Right cardiac atrium (tissue), 5 donors: Measurements from ENCODE around the gene RIN3. TPM values are rescaled to one million over a fixed set of nuclear protein-coding genes. Genes with fewer than 3 reads are reported as not detected.

Experiments used
- ATAC-seq, 2 donors: fragments of 200-7000 bp; cut with Tn5 transposase; one replicate each; pipeline versions ENCODE4 v1.8.0 to v1.9.1; 2020; ENCODE audit warnings: moderate library complexity in 2 of 2, mild to moderate bottlenecking in 1 of 2
- DNase-seq, 3 donors: peaks; one replicate each; pipeline ENCODE4 v3.0.0-alpha.2; 2020
- H3K27ac ChIP-seq: one replicate; pipeline ENCODE4 v1.5.1; 2013; ENCODE audit warnings: mild to moderate bottlenecking, low read length, control low read depth, moderate library complexity
- H3K27me3 ChIP-seq: one replicate; pipeline ENCODE4 v1.6.1; 2013; ENCODE audit not compliant: control insufficient read depth, insufficient read depth
- H3K4me1 ChIP-seq: one replicate; pipeline ENCODE4 v1.6.1; 2013; ENCODE audit warnings: low read length; ENCODE audit not compliant: control insufficient read depth, insufficient read depth
- H3K4me3 ChIP-seq: one replicate; pipeline ENCODE4 v1.5.1; 2013; ENCODE audit warnings: low read length, control low read depth
- H3K9me3 ChIP-seq: one replicate; pipeline ENCODE4 v1.6.1; 2013; ENCODE audit warnings: low read length; ENCODE audit not compliant: control insufficient read depth
- WGBS: extraction: QIAGEN DNeasy Blood & Tissue Kit; methylation state at CpG from one replicate; pipeline ENCODE4 v1.1.7; 2013; 5-methylcytosine and 5-hydroxymethylcytosine counted together
- intact Hi-C, 4 donors: fragments of 100-400 bp; cut with DNase I; formaldehyde crosslinking; loops; one replicate each; pipeline versions ENCODE4 v1.11.0 to v1.14.0; 2022 to 2023
- polyA plus RNA-seq: library from polyadenylated mRNA; stranded (reverse); fragments of 200-250 nt; gene quantifications from one replicate; pipeline ENCODE4 v1.2.3, GENCODE V29; 2013
- total RNA-seq, 4 donors: library from RNA; stranded (reverse); fragmentation: NEBNext Ultra II Directional; extraction: Animal tissue kit (Norgen Biotek cat#: 25700); gene quantifications; one replicate each; pipeline ENCODE4 v1.2.1, GENCODE V29; 2021
- donor health status: healthy with polysubstance abuse.
- donor health status: DM: no; HTN: yes; CAD: no.
- donor health status: DM: no; HTN: no; CAD: no.
- donor health status: DM: no; HTN: yes; CAD: no; lungs with severe emphysema.
- donor health status: DM: yes; HTN: yes; CAD: no.

The RIN3 gene
- total and polyA plus RNA-seq, 5 donors = 7.5 to 15.2 (median 14.2) TPM

- Histone ChIP-seq H3K4me3 (no peak overlapping the region), H3K9me3 (no peaks in the 10 kb centered on the region), H3K27ac (no peak overlapping the region), H3K27me3 (no peaks in the 10 kb centered on the region), H3K4me1 (peaks cover 4% of the 10 kb centered on the region)
- 95% methylated on average over 2 of the region's 2 CpGs for WGBS
- no peak for DNase-seq
- intact Hi-C loops = no loop called here
- ATAC-seq = no peak
Observed at GRCh38 chr14:92510972-92511371, 2.6 kb upstream of the RIN3 start.

GRCh38 chr14:92511453-92512238 is 1.9 kb upstream of the RIN3 start:
- intact Hi-C loops = no loop called here
- H3K9me3 ChIP-seq = no peaks in the 10 kb centered on the region
- no peak overlapping the region for H3K4me3 ChIP-seq
- ATAC-seq (peak in 1 of 2 donors; percentile 70), DNase-seq (no peak)
- H3K27me3 ChIP-seq = no peaks in the 10 kb centered on the region
- 55% methylated on average over 6 of the region's 6 CpGs for WGBS
- no peak overlapping the region for H3K27ac ChIP-seq
- H3K4me1 ChIP-seq = peaks cover 4% of the 10 kb centered on the region

GRCh38 chr14:92512807-92513203 is 776 bp upstream of the RIN3 start:
- Histone ChIP-seq H3K27ac (peak overlapping the region; percentile 3), H3K9me3 (no peaks in the 10 kb centered on the region), H3K4me3 (peak overlapping the region; percentile 77), H3K4me1 (peaks cover 4% of the 10 kb centered on the region), H3K27me3 (no peaks in the 10 kb centered on the region)
- ATAC-seq = no peak
- WGBS = 69% methylated on average over 9 of the region's 9 CpGs
- intact Hi-C loops = no loop called here
- DNase-seq = no peak

GRCh38 chr14:92513966-92514843 is 624 bp downstream of the RIN3 start:
- peak overlapping the region; percentile 77 for H3K4me3 ChIP-seq
- H3K27ac ChIP-seq = peak overlapping the region; percentile 49
- DNase-seq (peak; percentile 34 to 74 (median 68)), ATAC-seq (peak; percentile 38 to 45)
- H3K27me3 ChIP-seq = no peaks in the 10 kb centered on the region
- intact Hi-C loops = no loop called here
- H3K4me1 ChIP-seq = peaks cover 8% of the 10 kb centered on the region
- WGBS = 7% methylated on average over 81 of the region's 81 CpGs
- H3K9me3 ChIP-seq = no peaks in the 10 kb centered on the region

- no peaks in the 10 kb centered on the region for H3K27me3 ChIP-seq
- intact Hi-C loops = no loop called here
- peaks cover 8% of the 10 kb centered on the region for H3K4me1 ChIP-seq
- H3K27ac ChIP-seq = no peak overlapping the region
- WGBS = 43% methylated on average over 15 of the region's 15 CpGs
- no peaks in the 10 kb centered on the region for H3K9me3 ChIP-seq
- DNase-seq = peak in 1 of 3 donors; percentile 36
- H3K4me3 ChIP-seq = peak overlapping the region; percentile 77
- no peak for ATAC-seq
Observed at GRCh38 chr14:92514844-92515514, 1.4 kb downstream of the RIN3 start.

- no peak overlapping the region for H3K27ac ChIP-seq
Observed at GRCh38 chr14:92515546-92516343, 2.2 kb downstream of the RIN3 start.

GRCh38 chr14:92516344-92516965 is 2.9 kb downstream of the RIN3 start:
- Histone ChIP-seq H3K4me3 (no peak overlapping the region), H3K27me3 (no peaks in the 10 kb centered on the region), H3K27ac (no peak overlapping the region), H3K4me1 (peaks cover 4% of the 10 kb centered on the region), H3K9me3 (no peaks in the 10 kb centered on the region)
- intact Hi-C loops = no loop called here
- ATAC-seq (no peak), DNase-seq (no peak)
- 90% methylated on average over 4 of the region's 4 CpGs for WGBS

More at GRCh38 chr14:92515546-92516343, 2.2 kb downstream of the RIN3 start:
- DNase-seq (no peak), ATAC-seq (no peak)
- no peaks in the 10 kb centered on the region for H3K9me3 ChIP-seq
- intact Hi-C loops = no loop called here
- H3K27me3 ChIP-seq = no peaks in the 10 kb centered on the region
- 88% methylated on average over 5 of the region's 5 CpGs for WGBS
- peaks cover 8% of the 10 kb centered on the region for H3K4me1 ChIP-seq
- no peak overlapping the region for H3K4me3 ChIP-seq

- H3K9me3 ChIP-seq = no peaks in the 10 kb centered on the region
- ATAC-seq (no peak), DNase-seq (no peak)
- H3K4me3 ChIP-seq = no peak overlapping the region
- WGBS = 86% methylated on average over 5 of the region's 5 CpGs
- H3K27me3 ChIP-seq = no peaks in the 10 kb centered on the region
- intact Hi-C loops = no loop called here
- H3K4me1 ChIP-seq = peaks cover 4% of the 10 kb centered on the region
- H3K27ac ChIP-seq = no peak overlapping the region
Observed at GRCh38 chr14:92516966-92517506, 3.5 kb downstream of the RIN3 start.

GRCh38 chr14:92517761-92518160 is 4.2 kb downstream of the RIN3 start:
- no peak overlapping the region for H3K27ac ChIP-seq
- no peak for ATAC-seq
- WGBS = 81% methylated on average over 2 of the region's 2 CpGs

More at GRCh38 chr14:92517761-92518160, 4.2 kb downstream of the RIN3 start:
- no peak for DNase-seq
- no peak overlapping the region for H3K4me3 ChIP-seq
- peaks cover 4% of the 10 kb centered on the region for H3K4me1 ChIP-seq
- H3K9me3 ChIP-seq = no peaks in the 10 kb centered on the region
- intact Hi-C loops = no loop called here
- H3K27me3 ChIP-seq = no peaks in the 10 kb centered on the region
